ENCODE results near the gene ASCC3. TPM values are rescaled to one million over a fixed set of nuclear protein-coding genes. Genes with fewer than 3 reads are reported as not detected.

ASCC3 gene
- total RNA-seq, 5 donors from 2014 or later (not counting 1 experiment from before 2014, with no cell fraction given) = 39.2 to 49.6 (median 44.2) TPM

DNA sequence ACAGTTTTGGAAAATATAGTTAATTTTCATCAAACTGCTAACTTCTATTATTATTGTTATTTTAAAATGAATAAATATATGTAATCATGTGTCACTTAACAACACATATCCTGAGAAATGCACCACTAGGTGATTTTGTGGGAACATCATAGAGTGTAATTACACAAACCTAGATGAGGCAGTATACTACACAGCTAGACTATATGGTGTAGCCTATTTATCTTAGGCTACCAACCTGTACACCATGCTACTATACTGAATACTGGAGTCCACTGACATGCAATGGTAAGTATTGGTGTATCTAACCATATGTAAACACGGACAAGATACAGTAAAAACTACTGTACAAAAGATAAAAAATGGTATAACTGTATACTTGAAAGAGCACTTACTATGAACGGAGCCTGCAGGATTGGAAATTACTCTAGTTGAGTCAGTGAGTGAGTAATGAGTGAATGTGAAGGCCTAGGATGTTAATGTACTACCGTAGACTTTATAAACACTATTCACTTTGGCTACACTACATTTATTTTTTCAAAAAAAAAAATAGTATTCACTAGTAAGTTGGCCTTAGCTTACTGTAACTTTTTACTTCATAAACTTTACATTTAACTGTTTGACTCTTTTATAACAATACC, 72.4 kb downstream of the ASCC3 start:
- Histone ChIP-seq H3K4me1 (ENCODE audit: control insufficient read depth in 1 of 2, extremely low read depth in 1 of 2, insufficient read depth in 2 of 2, low read length in 2 of 2) (no peaks in the 10 kb centered on the region), H3K36me3 (ENCODE audit: control insufficient read depth in 2 of 2, extremely low read depth in 1 of 2, insufficient read depth in 1 of 2, low read length in 1 of 2) (peaks cover 0 to 10% of the 10 kb centered on the region in 2 donors), H3K27ac (ENCODE audit: low read length) (no peak overlapping the region), H3K4me3 (ENCODE audit: control insufficient read depth in 1 of 2, extremely low read depth in 1 of 2, low read length in 1 of 2) (no peak overlapping the region), H3K27me3 (replicated peaks in 1 of 2; ENCODE audit: control insufficient read depth in 2 of 2, extremely low read depth in 1 of 2, insufficient read depth in 2 of 2, low read length in 1 of 2) (no peaks in the 10 kb centered on the region), H3K9me3 (no peaks in the 10 kb centered on the region)
- CTCF ChIA-PET = interaction anchor here in 1 of 2 donors (0.6 kb wide), 1 partner anchor 10 kb away, joined by 7 read pairs; no protein-coding TSS in a partner anchor
- H3K27me3 Mint-ChIP-seq = no peaks in the 10 kb centered on the region
- H3K36me3 Mint-ChIP-seq = peaks cover 33% of the 10 kb centered on the region
- H3K27ac Mint-ChIP-seq = no peak overlapping the region
- DNase-seq (no peak), ATAC-seq (replicated peaks in 1 of 4) (no peak)
- H3K9me3 Mint-ChIP-seq = no peaks in the 10 kb centered on the region
- H3K4me1 Mint-ChIP-seq = peaks cover 32 to 34% (median 33%) of the 10 kb centered on the region in 3 donors
- POLR2A ChIA-PET = interaction anchor here in 1 of 2 donors (0.6 kb wide), 1 partner anchor 1400 kb away, joined by 3 read pairs; no protein-coding TSS in a partner anchor
- H3K4me3 Mint-ChIP-seq = no peak overlapping the region
- WGBS (ENCODE audit: insufficient coverage) = no CpG with 5 or more reads among the region's 3 CpGs

DNA sequence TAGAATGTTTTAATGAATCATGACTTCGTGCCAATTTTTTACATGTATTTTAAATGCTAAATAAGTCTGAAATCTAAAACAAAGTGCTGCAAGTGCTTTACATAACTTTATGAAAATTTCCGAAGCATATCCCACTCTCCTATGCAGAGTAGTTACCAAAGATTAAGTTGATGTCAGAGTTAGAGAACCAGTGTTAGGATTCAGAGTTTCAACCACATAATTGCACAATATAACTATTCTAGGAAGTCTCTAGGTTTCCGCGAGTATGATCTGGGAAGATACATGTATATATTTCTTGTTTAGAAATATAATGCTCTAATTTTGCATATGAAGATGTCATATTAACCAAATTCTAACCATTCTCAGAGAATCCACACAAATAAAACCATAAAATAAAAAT, 74.8 kb downstream of the ASCC3 start:
- Histone ChIP-seq H3K4me3 (ENCODE audit: control insufficient read depth in 1 of 2, extremely low read depth in 1 of 2, low read length in 1 of 2) (no peak overlapping the region), H3K4me1 (ENCODE audit: control insufficient read depth in 1 of 2, extremely low read depth in 1 of 2, insufficient read depth in 2 of 2, low read length in 2 of 2) (no peaks in the 10 kb centered on the region), H3K27ac (ENCODE audit: low read length) (no peak overlapping the region), H3K27me3 (replicated peaks in 1 of 2; ENCODE audit: control insufficient read depth in 2 of 2, extremely low read depth in 1 of 2, insufficient read depth in 2 of 2, low read length in 1 of 2) (no peaks in the 10 kb centered on the region), H3K36me3 (ENCODE audit: control insufficient read depth in 2 of 2, extremely low read depth in 1 of 2, insufficient read depth in 1 of 2, low read length in 1 of 2) (peaks cover 0 to 10% of the 10 kb centered on the region in 2 donors), H3K9me3 (no peaks in the 10 kb centered on the region)
- peaks cover 29% of the 10 kb centered on the region for H3K36me3 Mint-ChIP-seq
- CTCF ChIA-PET = interaction anchor here in 1 of 2 donors (0.6 kb wide), 1 partner anchor 12 kb away, joined by 10 read pairs; no protein-coding TSS in a partner anchor
- no peak for DNase-seq
- no peak overlapping the region for H3K4me3 Mint-ChIP-seq
- peaks cover 9 to 24% (median 22%) of the 10 kb centered on the region in 3 donors for H3K4me1 Mint-ChIP-seq
- H3K27ac Mint-ChIP-seq = no peak overlapping the region
- ATAC-seq (replicated peaks in 1 of 4) = no peak
- no CpG with 5 or more reads among the region's 4 CpGs for WGBS (ENCODE audit: insufficient coverage)
- no peaks in the 10 kb centered on the region for H3K9me3 Mint-ChIP-seq
- POLR2A ChIA-PET = no interaction called here
- H3K27me3 Mint-ChIP-seq = no peaks in the 10 kb centered on the region

DNA sequence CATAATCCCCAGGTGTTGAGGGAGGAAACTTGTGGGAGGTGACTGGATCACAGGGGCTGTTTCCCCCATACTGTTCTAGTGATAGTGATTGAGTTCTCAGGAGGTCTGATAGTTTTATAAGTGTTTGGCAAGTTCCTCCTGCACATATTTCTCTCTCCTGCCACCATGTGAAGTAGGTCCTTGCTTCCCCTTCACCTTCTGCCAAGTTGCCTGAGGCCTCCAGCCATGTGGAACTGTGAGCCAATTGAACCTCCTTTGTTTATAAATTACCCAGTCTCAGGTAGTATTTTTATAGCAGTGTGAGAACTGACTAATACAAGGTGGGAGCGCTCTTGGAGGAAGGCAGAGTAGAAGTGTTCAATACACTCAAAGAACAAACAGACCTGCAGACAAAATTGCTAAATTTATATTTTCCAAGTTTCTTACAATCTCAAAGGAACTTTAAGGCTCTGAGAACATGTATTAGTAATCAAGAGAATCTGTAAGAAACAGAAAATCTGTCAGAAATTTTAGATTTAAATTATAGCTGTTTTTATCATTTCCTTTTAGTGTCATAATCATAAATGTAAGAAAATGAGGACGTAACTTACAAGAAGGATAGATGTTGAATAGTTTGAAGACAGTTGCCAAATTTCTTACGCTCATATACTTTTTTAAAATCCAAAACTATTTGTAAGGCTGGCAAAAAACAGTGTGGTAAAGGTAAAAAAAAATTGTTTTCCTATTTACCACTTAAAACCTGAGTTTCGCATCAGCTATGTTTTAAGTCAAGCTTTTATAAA, 77.7 kb downstream of the ASCC3 start:
- CTCF ChIA-PET = no interaction called here
- Histone ChIP-seq H3K4me3 (ENCODE audit: control insufficient read depth in 1 of 2, extremely low read depth in 1 of 2, low read length in 1 of 2) (no peak overlapping the region), H3K27me3 (replicated peaks in 1 of 2; ENCODE audit: control insufficient read depth in 2 of 2, extremely low read depth in 1 of 2, insufficient read depth in 2 of 2, low read length in 1 of 2) (no peaks in the 10 kb centered on the region), H3K27ac (ENCODE audit: low read length) (no peak overlapping the region), H3K36me3 (ENCODE audit: control insufficient read depth in 2 of 2, extremely low read depth in 1 of 2, insufficient read depth in 1 of 2, low read length in 1 of 2) (peaks cover 0 to 14% of the 10 kb centered on the region in 2 donors), H3K9me3 (no peaks in the 10 kb centered on the region), H3K4me1 (ENCODE audit: control insufficient read depth in 1 of 2, extremely low read depth in 1 of 2, insufficient read depth in 2 of 2, low read length in 2 of 2) (no peaks in the 10 kb centered on the region)
- no peak for ATAC-seq (replicated peaks in 1 of 4)
- Mint-ChIP-seq H3K27ac (no peak overlapping the region), H3K9me3 (no peaks in the 10 kb centered on the region), H3K36me3 (peaks cover 42% of the 10 kb centered on the region), H3K27me3 (no peaks in the 10 kb centered on the region), H3K4me3 (no peak overlapping the region), H3K4me1 (peaks cover 0 to 9% (median 7%) of the 10 kb centered on the region in 3 donors)
- WGBS (ENCODE audit: insufficient coverage) = no CpG with 5 or more reads among the region's 4 CpGs
- DNase-seq = no peak
- POLR2A ChIA-PET = interaction anchor here in 1 of 2 donors (0.6 kb wide), 2 partner anchors 103 to 148 kb away, joined by 3 to 4 read pairs; no protein-coding TSS in a partner anchor

DNA sequence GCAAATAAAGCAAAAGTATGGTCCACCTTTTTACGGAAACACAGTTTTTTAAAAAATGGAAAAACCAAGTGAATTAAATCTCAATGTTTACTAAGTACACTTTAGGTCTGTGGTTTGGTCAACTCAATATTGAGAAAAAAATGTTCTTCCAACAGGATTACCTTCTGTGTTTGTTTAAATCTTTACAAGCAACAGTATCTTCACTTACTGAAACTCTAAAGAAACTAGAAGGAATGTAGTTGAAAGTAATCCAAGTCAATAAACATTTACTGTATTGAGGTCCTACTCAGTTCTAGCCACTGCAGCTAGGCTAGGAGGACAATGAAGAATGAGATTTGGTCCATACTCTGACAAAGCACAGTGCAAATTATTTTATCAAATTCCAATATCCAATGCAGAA, 80.1 kb downstream of the ASCC3 start:
- H3K27ac ChIP-seq (ENCODE audit: low read length) = no peak overlapping the region
- peaks cover 50% of the 10 kb centered on the region for H3K36me3 Mint-ChIP-seq
- H3K4me3 ChIP-seq (ENCODE audit: control insufficient read depth in 1 of 2, extremely low read depth in 1 of 2, low read length in 1 of 2) = no peak overlapping the region
- H3K9me3 ChIP-seq = no peaks in the 10 kb centered on the region
- peaks cover 0 to 7% (median 7%) of the 10 kb centered on the region in 3 donors for H3K4me1 Mint-ChIP-seq
- no peaks in the 10 kb centered on the region for H3K27me3 ChIP-seq (replicated peaks in 1 of 2; ENCODE audit: control insufficient read depth in 2 of 2, extremely low read depth in 1 of 2, insufficient read depth in 2 of 2, low read length in 1 of 2)
- ATAC-seq (replicated peaks in 1 of 4) (no peak), DNase-seq (no peak)
- no peaks in the 10 kb centered on the region for H3K4me1 ChIP-seq (ENCODE audit: control insufficient read depth in 1 of 2, extremely low read depth in 1 of 2, insufficient read depth in 2 of 2, low read length in 2 of 2)
- H3K9me3 Mint-ChIP-seq = no peaks in the 10 kb centered on the region
- CTCF ChIA-PET = no interaction called here
- no peak overlapping the region for H3K4me3 Mint-ChIP-seq
- POLR2A ChIA-PET = no interaction called here
- H3K27ac Mint-ChIP-seq = no peak overlapping the region
- peaks cover 0 to 20% of the 10 kb centered on the region in 2 donors for H3K36me3 ChIP-seq (ENCODE audit: control insufficient read depth in 2 of 2, extremely low read depth in 1 of 2, insufficient read depth in 1 of 2, low read length in 1 of 2)
- H3K27me3 Mint-ChIP-seq = no peaks in the 10 kb centered on the region
- no CpG with 5 or more reads among the region's 1 CpG for WGBS (ENCODE audit: insufficient coverage)

DNA sequence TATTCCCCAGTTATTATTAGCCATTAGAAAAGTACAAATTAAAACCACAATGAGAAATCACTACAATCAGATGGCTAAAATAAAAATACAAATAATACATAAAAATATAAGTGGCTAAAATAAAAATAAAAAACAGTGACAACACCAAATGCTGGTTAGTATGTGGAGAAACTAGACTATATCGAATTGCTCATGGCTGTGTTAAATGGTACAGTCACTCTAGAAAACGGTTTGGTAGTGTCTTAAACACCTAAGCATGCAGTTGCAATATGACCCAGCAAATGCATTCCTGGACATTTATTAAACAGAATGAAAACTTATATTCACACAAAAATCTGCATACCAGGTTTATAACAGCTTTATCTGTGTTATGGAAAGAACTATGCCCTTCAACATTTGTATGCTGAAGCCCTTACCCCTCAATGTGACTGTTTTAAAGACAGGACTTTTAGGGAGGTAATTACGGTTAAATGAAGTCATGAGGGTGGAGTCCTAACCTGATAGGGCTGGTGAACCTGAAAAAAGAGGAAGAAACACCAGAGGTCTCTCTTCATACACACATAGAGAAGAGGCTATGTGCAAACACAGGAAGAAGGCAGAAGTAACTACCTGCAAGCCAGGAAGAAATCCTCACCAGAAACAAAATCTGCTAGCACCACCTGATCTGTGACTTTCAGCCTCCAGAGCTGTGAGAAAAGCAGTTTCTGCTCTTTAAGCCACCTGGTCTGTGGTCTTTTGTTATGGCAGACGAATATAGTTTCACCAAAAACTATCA, 84.9 kb downstream of the ASCC3 start:
- no peak for ATAC-seq (replicated peaks in 1 of 4)
- H3K27ac ChIP-seq (ENCODE audit: low read length) = no peak overlapping the region

DNA sequence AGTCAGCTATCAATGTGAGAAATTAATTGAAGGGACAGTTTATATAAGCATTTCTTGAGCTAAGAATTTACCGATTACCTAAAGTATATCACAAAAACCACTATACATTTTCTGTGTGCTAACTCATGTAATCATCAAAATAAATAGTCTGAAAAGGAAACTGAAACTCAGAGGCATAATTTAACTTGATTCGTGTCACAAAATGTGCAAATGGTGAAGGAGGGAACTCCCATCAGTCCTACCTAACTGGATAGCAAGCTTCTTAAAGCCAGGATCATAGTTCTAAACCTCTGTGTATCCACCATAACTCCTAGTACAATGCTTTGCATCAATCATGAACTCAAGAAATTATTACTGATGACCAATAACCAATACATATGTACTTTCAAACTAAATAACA, 91.0 kb downstream of the ASCC3 start:
- DNase-seq (no peak), ATAC-seq (replicated peaks in 1 of 4) (no peak)
- H3K27ac Mint-ChIP-seq = no peak overlapping the region
- no peak overlapping the region for H3K27ac ChIP-seq (ENCODE audit: low read length)
- ChIA-PET POLR2A (no interaction called here), CTCF (interaction anchor here in 1 of 2 donors (0.6 kb wide), 1 partner anchor 37 kb away, joined by 3 read pairs; no protein-coding TSS in a partner anchor)
- H3K9me3 Mint-ChIP-seq = no peaks in the 10 kb centered on the region
- H3K4me1 ChIP-seq (ENCODE audit: control insufficient read depth in 1 of 2, extremely low read depth in 1 of 2, insufficient read depth in 2 of 2, low read length in 2 of 2) = no peaks in the 10 kb centered on the region
- no peaks in the 10 kb centered on the region for H3K27me3 Mint-ChIP-seq
- peaks cover 0 to 2% of the 10 kb centered on the region in 2 donors for H3K36me3 ChIP-seq (ENCODE audit: control insufficient read depth in 2 of 2, extremely low read depth in 1 of 2, insufficient read depth in 1 of 2, low read length in 1 of 2)
- WGBS (ENCODE audit: insufficient coverage) = no CpG with 5 or more reads among the region's 2 CpGs
- peaks cover 52% of the 10 kb centered on the region for H3K36me3 Mint-ChIP-seq
- no peak overlapping the region for H3K4me3 Mint-ChIP-seq
- H3K4me3 ChIP-seq (ENCODE audit: control insufficient read depth in 1 of 2, extremely low read depth in 1 of 2, low read length in 1 of 2) = no peak overlapping the region
- H3K4me1 Mint-ChIP-seq = peaks cover 7 to 10% (median 8%) of the 10 kb centered on the region in 3 donors
- H3K27me3 ChIP-seq (replicated peaks in 1 of 2; ENCODE audit: control insufficient read depth in 2 of 2, extremely low read depth in 1 of 2, insufficient read depth in 2 of 2, low read length in 1 of 2) = no peaks in the 10 kb centered on the region
- H3K9me3 ChIP-seq = no peaks in the 10 kb centered on the region

More for the DNA sequence above, 84.9 kb downstream of the ASCC3 start:
- ChIA-PET CTCF (no interaction called here), POLR2A (no interaction called here)
- Histone ChIP-seq H3K36me3 (ENCODE audit: control insufficient read depth in 2 of 2, extremely low read depth in 1 of 2, insufficient read depth in 1 of 2, low read length in 1 of 2) (peaks cover 0 to 12% of the 10 kb centered on the region in 2 donors), H3K27me3 (replicated peaks in 1 of 2; ENCODE audit: control insufficient read depth in 2 of 2, extremely low read depth in 1 of 2, insufficient read depth in 2 of 2, low read length in 1 of 2) (no peaks in the 10 kb centered on the region), H3K9me3 (no peaks in the 10 kb centered on the region), H3K4me1 (ENCODE audit: control insufficient read depth in 1 of 2, extremely low read depth in 1 of 2, insufficient read depth in 2 of 2, low read length in 2 of 2) (no peaks in the 10 kb centered on the region), H3K4me3 (ENCODE audit: control insufficient read depth in 1 of 2, extremely low read depth in 1 of 2, low read length in 1 of 2) (no peak overlapping the region)
- no peak for DNase-seq
- no peaks in the 10 kb centered on the region for H3K9me3 Mint-ChIP-seq
- peaks cover 1 to 7% (median 6%) of the 10 kb centered on the region in 3 donors for H3K4me1 Mint-ChIP-seq
- no peaks in the 10 kb centered on the region for H3K27me3 Mint-ChIP-seq
- no peak overlapping the region for H3K27ac Mint-ChIP-seq
- peaks cover 50% of the 10 kb centered on the region for H3K36me3 Mint-ChIP-seq
- no peak overlapping the region for H3K4me3 Mint-ChIP-seq
- WGBS (ENCODE audit: insufficient coverage) = no CpG with 5 or more reads among the region's 4 CpGs
